DMS153 treated with DMSO at 0.1 percent for 48 hours (cell line): ENCODE data around the gene DCAF4.
"Not testable (repeated sequence)": the region's sequence is repeated elsewhere in the genome, so short reads cannot be mapped to it uniquely, and the experiment has no call there.

Experiments used
- DNase-seq: peaks from one replicate; lab custom pipeline; 2025; ENCODE audit not compliant: unreplicated experiment; lab: John Stamatoyannopoulos, UW

The DCAF4 gene

DNA sequence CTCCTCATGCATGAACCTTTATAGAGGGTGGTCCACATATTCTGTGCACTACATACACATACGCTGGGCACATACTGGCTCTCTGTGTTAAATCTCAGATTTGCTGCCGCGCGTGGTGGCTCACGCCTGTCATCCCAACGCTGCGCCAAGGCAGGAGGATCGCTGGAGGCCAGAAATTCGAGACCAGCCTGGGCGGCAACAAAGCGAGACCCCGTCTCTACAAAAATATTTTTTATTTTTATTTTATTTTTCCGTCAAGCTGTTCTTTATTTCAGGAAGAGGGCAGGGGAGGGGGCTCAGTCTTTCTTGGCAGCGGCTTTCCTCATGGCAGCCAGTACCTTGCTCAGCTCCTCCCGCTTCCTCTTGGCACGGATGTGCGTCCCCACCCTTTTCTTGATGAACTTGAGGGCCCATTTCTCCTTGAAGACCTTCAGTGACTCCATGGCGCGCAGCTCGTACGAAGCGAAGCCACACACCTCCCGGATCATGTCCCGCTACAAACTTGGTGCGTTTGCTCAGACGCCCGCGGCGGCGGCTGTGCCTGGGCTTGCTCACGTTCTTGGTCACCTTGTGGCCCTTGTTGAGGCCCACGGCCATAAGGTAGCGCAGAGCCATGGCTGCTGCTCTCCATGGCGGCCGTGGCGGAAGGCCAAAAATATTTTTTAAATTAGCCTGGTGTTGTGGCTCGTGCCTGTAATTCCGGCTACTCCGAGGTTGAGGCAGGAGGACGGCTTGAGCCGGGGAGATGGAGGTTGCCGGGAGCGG is 3.2 kb downstream of the DCAF4 start:
- no peak for DNase-seq

DNA sequence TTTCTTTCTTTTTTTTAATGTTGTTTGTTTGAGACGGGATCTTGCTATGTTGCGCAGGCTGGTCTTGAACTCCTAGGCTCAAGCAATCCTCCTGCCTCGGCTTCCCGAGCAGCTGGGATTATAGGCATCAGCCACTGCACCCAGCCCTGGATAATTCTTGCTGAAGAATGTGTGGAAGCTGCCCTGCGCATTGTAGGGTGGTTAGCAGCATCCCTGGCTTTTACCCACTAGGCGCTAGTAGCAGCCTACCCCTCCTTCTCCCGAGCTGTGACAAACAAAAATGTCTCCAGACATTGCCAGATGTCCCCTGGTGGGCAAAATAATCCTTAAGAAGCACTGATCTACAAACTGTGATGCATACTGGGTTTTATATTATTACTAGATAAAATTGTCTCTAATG is 6.6 kb downstream of the DCAF4 start:
- DNase-seq: no peak

DNA sequence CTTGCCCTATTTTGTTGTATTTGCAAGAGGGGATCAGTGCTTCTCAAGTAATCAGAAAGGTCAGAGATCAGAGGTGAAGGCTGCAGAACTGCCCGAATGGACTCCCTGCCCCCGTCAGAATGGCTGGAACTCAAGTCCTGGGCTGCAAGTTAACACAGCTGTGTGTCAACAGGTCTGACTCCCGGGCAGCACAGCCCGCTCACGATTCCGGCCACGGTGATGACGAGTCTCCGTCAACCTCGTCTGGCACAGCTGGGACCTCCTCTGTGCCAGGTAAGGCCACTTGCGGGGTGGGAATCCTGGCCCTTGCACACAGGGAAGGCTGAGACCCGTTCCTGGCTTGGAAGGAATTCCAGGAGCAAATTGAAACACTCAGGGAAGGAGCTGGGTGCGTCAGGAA is 13.4 kb downstream of the DCAF4 start:
- no peak for DNase-seq

DNA sequence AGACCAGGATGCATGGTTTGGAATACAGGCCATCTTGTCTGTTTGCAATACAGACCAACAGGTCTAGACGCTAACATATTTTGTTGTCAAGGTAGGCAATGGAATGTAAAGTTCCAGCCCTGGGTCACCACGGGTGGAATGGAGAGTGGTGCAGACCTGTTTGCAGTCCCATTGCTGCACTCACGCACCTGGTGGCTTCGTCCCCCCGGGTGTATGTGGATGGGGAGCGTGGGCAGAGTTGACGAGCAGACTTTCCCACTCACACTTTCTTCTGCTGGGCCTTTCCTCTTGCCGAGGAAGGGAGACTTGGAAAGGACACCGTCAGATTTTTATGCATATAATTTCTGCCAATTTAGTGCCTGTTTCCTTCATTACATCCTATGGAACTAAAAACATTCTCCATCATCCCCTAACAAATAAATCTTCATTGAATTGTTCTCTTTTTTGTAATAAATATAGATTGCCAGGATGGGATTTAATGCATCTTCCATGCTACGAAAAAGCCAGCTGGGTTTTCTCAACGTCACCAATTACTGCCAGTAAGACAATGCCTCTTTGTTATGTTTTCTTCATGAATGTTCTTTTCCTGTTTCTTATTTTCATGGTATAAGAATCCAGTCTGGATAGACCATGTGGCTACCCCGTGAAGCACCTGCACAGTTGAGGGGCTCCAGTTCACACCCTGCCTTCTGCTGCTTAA is 15.2 kb downstream of the DCAF4 start:
- DNase-seq: no peak

DNA sequence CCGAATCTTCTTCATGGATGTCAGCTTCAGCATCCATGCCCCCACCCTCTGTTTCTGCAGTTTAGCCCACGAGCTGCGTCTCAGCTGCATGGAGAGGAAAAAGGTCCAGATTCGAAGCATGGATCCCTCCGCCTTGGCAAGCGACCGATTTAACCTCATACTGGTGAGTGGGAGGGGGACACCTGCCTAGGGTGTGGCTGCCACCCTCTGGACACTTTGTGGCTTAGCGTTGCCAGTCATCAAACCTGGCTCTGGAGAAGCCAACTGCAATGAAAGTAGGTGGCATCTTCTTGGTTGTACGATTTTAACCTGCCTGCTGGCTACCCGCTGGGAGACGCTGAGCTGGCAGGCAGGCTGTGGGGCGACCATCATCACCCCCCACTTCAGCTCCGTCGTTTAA is 16.7 kb downstream of the DCAF4 start:
- no peak for DNase-seq

- DNase-seq: no peak
Measured at GRCh38 chr14:72943876-72944430, 17.7 kb downstream of the DCAF4 start.

DNA sequence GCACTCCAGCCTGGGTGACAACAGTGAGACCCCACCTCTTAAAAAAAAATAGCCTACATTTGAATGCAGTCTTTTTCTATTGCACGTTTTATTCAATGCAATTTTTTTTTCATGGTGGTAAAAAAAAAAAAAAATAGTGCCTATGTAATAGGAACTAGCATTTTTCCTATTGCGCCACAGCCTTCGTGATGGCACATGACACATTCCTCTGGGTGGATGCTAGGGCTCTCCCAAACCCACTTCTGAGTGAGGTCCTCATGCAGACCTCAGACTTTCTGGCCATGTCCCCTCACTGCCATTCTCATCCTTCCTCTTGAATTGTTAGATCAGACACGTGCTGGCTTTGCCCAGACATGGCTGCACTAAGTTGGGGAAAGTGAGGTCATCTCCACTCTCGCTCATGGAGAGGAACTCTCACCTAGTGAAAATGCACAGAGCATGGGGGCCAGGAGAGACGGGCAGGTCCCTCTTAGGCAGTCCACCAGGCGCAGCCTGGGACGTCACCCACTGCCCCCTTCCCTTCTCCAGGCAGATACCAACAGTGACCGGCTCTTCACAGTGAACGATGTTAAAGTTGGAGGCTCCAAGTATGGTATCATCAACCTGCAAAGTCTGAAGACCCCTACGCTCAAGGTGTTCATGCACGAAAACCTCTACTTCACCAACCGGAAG is 19.2 kb downstream of the DCAF4 start:
- no peak for DNase-seq

DNA sequence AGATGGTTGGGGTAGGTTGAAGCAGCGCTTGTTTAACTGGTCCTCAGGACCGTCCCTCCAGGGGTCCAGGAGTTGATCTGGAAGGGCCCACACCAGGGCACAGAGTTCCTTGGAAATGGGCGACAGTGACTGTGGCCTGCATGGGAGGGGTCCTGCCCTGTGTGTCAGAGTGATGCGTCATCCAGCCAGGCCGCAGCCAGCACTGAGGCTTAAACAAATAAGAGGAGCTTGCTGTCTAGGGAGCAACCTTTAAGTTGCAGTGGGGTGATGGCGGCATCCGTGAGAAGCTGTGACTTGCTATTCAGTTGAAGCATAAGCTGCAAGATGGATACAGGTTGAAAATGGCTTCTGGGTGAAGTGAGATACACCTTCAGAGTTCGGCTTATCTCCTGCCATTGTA is 20.2 kb downstream of the DCAF4 start:
- DNase-seq: no peak

DNA sequence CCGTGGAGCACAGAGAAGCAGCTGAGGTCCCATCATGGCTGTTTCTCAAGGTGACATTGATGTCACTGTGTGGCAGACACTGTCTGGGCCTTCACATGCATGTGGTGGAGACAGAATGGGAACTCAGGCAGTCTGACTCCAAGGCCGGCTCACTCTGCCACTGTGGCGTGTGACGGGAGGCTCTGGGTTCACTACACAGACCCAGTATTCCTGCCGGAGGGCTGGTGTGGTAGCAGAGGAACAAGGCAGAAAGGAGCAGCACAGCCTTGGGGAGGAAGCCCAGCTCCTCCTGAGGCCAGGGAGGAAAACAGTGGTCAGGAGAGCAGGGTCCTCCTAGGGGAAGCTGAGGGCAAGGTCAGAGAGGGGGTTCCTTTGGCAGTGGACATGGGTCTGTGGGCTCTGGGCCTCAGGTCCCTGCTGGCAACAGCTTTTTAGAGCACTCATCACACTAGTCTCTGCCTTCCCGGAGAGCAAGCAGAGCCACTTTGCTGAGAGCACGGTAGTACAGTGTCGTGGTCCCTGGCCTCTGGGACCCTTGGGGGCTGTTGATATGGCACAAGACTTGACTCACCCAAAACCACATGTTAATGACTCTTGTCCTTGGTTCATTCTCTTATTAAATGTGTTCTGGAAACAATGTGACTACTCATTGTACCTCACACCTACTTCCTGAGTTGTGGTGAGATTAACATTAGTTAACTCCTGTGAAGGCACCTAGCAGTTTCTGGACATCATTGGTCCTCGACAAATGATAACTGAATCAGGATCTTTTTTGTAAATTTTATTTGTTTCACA is 21.3 kb downstream of the DCAF4 start:
- DNase-seq: no peak

- DNase-seq: no peak
Measured at GRCh38 chr14:72948481-72949138, 22.3 kb downstream of the DCAF4 start.

GRCh38 chr14:72952171-72952570 is 25.9 kb downstream of the DCAF4 start:
- no peak for DNase-seq

DNA sequence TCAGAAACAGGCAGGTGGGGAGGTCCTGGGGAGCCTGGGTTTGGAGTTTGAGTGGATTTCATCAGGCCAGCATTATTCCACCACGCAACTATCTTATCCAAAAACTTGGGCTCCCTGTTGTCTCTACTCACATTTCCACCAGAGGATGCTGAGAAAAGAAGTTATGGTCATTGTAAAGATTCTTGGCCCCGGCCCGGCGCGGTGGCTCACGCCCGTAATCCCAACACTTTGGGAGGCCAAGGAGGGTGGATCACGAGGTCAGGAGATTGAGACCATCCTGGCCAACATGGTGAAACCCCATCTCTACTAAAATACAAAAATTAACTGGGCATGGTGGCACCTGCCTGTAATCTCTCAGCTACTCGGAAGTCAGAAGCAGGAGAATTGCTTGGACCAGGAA is 30.5 kb downstream of the DCAF4 start:
- DNase-seq: not testable (repeated sequence)

- DNase-seq: no peak
Measured at GRCh38 chr14:72957213-72957612, 30.9 kb downstream of the DCAF4 start.

- no peak for DNase-seq
Measured at GRCh38 chr14:72958548-72958947, 32.3 kb downstream of the DCAF4 start.

- DNase-seq: not testable (repeated sequence)
Measured at GRCh38 chr14:72961016-72961415, 34.8 kb downstream of the DCAF4 start.

DNA sequence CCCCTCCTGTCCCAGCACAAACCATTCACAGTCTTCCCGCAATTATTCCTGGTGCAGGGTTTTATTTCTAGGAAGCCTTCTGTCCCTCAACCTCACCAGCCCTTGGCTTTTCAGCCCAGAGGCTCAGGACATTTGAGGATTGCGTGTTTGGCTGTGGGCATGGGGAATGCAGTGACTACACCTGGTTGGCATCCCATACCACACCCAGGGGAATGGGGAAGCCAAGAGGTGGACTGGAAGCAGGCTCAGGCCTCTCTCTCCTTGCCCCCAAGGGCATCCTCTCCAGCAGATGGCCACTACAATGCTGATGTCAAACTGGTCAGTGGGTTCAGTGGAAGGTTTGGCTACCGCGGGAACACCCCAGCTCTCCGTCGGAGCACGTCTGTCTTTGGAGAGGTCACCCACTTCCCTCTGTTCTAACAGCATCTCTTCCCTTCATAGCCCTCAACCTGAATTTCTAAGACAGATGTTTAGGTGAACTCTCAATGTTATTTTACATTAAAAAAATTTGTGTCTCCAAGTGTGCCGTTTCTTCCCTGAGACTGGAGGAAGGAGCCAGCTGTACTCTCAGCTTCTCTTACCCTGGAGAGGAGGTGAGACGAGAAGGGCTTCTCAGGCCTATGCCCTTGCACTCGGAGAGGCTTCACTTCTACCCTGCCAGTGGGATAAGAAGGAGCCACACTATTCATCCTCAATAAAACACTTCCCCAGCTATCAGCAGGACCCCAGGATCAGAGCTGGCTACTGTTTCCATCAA is 35.5 kb downstream of the DCAF4 start:
- no peak for DNase-seq

- DNase-seq: not testable (repeated sequence)
Measured at GRCh38 chr14:72962336-72962754, 36.1 kb downstream of the DCAF4 start.

GRCh38 chr14:72962829-72963312 is 36.6 kb downstream of the DCAF4 start:
- no peak for DNase-seq

DNA sequence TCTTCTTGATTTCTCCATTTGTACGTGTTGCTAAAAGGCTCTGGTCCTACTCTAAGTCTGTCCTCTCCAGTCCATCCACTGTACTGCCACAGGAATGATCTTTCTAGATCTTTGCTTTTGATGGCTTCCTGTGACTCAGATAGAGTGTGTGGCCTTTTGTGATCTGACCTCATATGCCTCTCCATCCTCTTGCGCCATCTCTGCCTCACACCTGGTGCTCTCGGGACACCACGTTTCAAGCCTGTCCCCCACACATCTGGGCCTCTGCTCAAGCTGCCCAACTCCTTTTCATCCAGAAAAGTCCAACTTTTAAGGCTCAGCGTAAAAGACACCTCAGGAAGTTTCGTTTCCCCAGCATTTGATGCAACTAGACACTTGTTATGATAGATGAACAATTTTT is 39.0 kb downstream of the DCAF4 start:
- DNase-seq: no peak

GRCh38 chr14:72966038-72966437 is 39.8 kb downstream of the DCAF4 start:
- DNase-seq: no peak
